ENCODE data around the gene ACSS1.

The ACSS1 gene

DNA sequence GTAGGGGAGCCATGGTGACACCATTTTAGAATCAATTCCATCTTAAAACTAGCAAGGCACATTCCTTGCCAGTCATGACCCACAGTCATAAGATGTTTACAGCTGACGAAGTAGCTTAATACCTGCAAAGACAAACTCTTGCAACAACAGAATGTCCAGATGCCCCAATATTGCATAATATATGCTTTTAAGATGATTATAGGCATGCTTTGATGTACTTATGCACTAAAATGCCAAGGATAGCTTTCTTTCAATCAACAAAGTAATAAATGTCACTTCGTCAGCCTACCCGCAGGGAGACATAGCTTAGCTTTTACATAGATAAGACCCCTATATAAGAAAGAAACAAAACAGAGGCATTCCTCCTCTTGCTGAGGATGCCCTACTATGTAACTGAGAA lies 26.7 kb downstream of the ACSS1 start:
- TF ChIP-seq, protein P1, sequence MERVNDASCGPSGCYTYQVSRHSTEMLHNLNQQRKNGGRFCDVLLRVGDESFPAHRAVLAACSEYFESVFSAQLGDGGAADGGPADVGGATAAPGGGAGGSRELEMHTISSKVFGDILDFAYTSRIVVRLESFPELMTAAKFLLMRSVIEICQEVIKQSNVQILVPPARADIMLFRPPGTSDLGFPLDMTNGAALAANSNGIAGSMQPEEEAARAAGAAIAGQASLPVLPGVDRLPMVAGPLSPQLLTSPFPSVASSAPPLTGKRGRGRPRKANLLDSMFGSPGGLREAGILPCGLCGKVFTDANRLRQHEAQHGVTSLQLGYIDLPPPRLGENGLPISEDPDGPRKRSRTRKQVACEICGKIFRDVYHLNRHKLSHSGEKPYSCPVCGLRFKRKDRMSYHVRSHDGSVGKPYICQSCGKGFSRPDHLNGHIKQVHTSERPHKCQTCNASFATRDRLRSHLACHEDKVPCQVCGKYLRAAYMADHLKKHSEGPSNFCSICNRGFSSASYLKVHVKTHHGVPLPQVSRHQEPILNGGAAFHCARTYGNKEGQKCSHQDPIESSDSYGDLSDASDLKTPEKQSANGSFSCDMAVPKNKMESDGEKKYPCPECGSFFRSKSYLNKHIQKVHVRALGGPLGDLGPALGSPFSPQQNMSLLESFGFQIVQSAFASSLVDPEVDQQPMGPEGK (CRISPR knock-in tag; IDR thresholded peaks at IDR 0.05; ENCODE audit: borderline replicate concordance): no peak
- TF ChIP-seq ZNF8 (CRISPR knock-in tag; IDR thresholded peaks at IDR 0.05) (no peak), ISL1 (CRISPR knock-in tag; IDR thresholded peaks at IDR 0.05) (peak; percentile 67; the same call in 1 of the 2 replicates)
- ATAC-seq: no peak

DNA sequence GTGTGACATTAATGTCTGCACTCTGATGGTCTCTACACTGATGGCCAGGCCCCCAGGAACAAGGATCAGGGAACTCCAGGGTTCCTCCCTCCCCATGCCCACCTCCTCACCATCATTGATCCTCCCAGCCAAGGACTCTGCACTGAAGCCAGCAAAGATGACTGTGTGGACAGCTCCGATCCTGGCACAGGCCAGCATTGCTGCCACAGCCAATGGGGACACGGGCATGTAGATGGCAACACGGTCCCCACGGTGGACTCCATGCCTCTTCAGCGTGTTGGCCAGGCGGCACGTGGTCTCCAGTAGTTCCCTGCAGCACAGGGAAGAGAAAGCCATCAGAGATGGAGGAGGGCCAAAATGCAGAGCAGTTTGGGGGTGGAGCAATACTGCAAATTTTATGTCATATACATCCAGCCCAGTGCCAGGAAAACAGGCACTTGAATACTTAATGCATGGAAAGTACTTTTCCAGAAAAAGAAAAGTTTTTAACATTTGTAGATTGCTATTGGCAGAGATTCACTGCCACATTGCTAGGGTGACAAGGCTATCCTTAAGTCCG lies 27.2 kb downstream of the ACSS1 start:
- ATAC-seq: no peak
- TF ChIP-seq RARB (CRISPR knock-in tag; IDR thresholded peaks at IDR 0.05): no peak
- TF ChIP-seq CSDC2 (CRISPR knock-in tag; IDR thresholded peaks at IDR 0.05): no peak
- no peak for TF ChIP-seq ZFP3 (CRISPR knock-in tag; IDR thresholded peaks at IDR 0.05)

DNA sequence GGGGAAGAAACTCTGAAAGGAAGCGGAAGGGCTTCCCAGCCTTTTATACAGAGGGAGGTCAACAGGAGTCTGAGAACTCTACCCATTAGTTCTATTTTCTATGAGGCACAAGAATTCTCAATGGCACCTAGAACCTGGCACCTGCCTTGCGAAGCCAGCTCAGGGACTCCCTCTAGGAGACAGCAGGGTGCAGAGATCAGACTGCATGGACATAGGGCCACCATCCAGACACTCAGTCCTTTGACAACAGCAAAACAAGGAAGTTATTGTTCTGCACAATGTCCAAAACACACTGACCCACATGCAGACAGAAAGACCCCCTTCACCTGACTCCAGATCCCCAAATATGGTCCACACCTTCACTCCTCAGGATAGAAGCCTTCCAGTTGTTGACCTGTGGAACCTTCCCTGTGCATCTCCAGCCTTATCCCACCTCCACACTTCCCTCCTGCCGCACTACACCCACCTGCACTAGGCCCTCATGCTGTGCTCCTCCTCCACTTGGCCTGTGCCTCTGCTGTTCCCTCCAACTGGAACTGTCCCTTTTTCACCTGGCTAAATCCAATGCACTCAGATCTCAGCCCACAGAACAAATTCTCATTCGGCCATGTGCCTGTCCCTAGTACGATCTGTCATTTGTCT lies 27.8 kb downstream of the ACSS1 start:
- no peak for ATAC-seq
- TF ChIP-seq ESRRG (CRISPR knock-in tag; IDR thresholded peaks at IDR 0.05): no peak
- no peak for TF ChIP-seq ZFP3 (CRISPR knock-in tag; IDR thresholded peaks at IDR 0.05)
- TF ChIP-seq, protein P1 (CRISPR knock-in tag; IDR thresholded peaks at IDR 0.05; ENCODE audit: borderline replicate concordance): no peak
- no peak for TF ChIP-seq RARB (CRISPR knock-in tag; IDR thresholded peaks at IDR 0.05)
- no peak for TF ChIP-seq GLIS3 (CRISPR knock-in tag; IDR thresholded peaks at IDR 0.05)
- TF ChIP-seq OSR1 (CRISPR knock-in tag; IDR thresholded peaks at IDR 0.05): no peak
- no peak for TF ChIP-seq PPARA (CRISPR knock-in tag; IDR thresholded peaks at IDR 0.05; ENCODE audit: borderline replicate concordance)
- TF ChIP-seq, protein P2, sequence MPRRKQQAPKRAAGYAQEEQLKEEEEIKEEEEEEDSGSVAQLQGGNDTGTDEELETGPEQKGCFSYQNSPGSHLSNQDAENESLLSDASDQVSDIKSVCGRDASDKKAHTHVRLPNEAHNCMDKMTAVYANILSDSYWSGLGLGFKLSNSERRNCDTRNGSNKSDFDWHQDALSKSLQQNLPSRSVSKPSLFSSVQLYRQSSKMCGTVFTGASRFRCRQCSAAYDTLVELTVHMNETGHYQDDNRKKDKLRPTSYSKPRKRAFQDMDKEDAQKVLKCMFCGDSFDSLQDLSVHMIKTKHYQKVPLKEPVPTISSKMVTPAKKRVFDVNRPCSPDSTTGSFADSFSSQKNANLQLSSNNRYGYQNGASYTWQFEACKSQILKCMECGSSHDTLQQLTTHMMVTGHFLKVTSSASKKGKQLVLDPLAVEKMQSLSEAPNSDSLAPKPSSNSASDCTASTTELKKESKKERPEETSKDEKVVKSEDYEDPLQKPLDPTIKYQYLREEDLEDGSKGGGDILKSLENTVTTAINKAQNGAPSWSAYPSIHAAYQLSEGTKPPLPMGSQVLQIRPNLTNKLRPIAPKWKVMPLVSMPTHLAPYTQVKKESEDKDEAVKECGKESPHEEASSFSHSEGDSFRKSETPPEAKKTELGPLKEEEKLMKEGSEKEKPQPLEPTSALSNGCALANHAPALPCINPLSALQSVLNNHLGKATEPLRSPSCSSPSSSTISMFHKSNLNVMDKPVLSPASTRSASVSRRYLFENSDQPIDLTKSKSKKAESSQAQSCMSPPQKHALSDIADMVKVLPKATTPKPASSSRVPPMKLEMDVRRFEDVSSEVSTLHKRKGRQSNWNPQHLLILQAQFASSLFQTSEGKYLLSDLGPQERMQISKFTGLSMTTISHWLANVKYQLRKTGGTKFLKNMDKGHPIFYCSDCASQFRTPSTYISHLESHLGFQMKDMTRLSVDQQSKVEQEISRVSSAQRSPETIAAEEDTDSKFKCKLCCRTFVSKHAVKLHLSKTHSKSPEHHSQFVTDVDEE (CRISPR knock-in tag; IDR thresholded peaks at IDR 0.05): no peak
- no peak for TF ChIP-seq TOX (CRISPR knock-in tag; IDR thresholded peaks at IDR 0.05; ENCODE audit: borderline replicate concordance)
- TF ChIP-seq, protein P3, sequence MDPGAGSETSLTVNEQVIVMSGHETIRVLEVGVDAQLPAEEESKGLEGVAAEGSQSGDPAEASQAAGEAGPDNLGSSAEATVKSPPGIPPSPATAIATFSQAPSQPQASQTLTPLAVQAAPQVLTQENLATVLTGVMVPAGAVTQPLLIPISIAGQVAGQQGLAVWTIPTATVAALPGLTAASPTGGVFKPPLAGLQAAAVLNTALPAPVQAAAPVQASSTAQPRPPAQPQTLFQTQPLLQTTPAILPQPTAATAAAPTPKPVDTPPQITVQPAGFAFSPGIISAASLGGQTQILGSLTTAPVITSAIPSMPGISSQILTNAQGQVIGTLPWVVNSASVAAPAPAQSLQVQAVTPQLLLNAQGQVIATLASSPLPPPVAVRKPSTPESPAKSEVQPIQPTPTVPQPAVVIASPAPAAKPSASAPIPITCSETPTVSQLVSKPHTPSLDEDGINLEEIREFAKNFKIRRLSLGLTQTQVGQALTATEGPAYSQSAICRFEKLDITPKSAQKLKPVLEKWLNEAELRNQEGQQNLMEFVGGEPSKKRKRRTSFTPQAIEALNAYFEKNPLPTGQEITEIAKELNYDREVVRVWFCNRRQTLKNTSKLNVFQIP (CRISPR knock-in tag; IDR thresholded peaks at IDR 0.05; ENCODE audit: borderline replicate concordance, low read depth): no peak
- no peak for TF ChIP-seq CSDC2 (CRISPR knock-in tag; IDR thresholded peaks at IDR 0.05)
- TF ChIP-seq ZNF70 (CRISPR knock-in tag; IDR thresholded peaks at IDR 0.05): no peak
- TF ChIP-seq, protein P4, sequence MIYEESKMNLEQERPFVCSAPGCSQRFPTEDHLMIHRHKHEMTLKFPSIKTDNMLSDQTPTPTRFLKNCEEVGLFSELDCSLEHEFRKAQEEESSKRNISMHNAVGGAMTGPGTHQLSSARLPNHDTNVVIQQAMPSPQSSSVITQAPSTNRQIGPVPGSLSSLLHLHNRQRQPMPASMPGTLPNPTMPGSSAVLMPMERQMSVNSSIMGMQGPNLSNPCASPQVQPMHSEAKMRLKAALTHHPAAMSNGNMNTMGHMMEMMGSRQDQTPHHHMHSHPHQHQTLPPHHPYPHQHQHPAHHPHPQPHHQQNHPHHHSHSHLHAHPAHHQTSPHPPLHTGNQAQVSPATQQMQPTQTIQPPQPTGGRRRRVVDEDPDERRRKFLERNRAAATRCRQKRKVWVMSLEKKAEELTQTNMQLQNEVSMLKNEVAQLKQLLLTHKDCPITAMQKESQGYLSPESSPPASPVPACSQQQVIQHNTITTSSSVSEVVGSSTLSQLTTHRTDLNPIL (CRISPR knock-in tag; IDR thresholded peaks at IDR 0.05; ENCODE audit: low read depth): no peak
- TF ChIP-seq ZNF8 (CRISPR knock-in tag; IDR thresholded peaks at IDR 0.05): no peak
- TF ChIP-seq SNAI2 (CRISPR knock-in tag; IDR thresholded peaks at IDR 0.05): no peak
- no peak for TF ChIP-seq ZC3H10 (CRISPR knock-in tag; IDR thresholded peaks at IDR 0.05)
- no peak for TF ChIP-seq ZNF565 (CRISPR knock-in tag; conservative IDR thresholded peaks at IDR 0.05; ENCODE audit: low read depth)
- no peak for TF ChIP-seq ISL1 (CRISPR knock-in tag; IDR thresholded peaks at IDR 0.05)
- TF ChIP-seq, protein P5, sequence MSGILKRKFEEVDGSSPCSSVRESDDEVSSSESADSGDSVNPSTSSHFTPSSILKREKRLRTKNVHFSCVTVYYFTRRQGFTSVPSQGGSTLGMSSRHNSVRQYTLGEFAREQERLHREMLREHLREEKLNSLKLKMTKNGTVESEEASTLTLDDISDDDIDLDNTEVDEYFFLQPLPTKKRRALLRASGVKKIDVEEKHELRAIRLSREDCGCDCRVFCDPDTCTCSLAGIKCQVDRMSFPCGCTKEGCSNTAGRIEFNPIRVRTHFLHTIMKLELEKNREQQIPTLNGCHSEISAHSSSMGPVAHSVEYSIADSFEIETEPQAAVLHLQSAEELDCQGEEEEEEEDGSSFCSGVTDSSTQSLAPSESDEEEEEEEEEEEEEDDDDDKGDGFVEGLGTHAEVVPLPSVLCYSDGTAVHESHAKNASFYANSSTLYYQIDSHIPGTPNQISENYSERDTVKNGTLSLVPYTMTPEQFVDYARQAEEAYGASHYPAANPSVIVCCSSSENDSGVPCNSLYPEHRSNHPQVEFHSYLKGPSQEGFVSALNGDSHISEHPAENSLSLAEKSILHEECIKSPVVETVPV (CRISPR knock-in tag; IDR thresholded peaks at IDR 0.05): no peak
- no peak for TF ChIP-seq ZFP30 (CRISPR knock-in tag; IDR thresholded peaks at IDR 0.05)

Data from SK-N-SH treated with all-trans-retinoic acid at 6 μM for 48 hours (cell line).